GM21526 (cell line): Measurements from ENCODE around the gene KCNIP1.

ENCODE experiments used
- ATAC-seq: cut with Tn5 transposase; IDR thresholded peaks from one replicate; pipeline ENCODE4 v1.9.1; 2021; ENCODE audit warnings: moderate library complexity; ENCODE audit not compliant: unreplicated experiment, low FRiP score

KCNIP1 gene

GRCh38 chr5:170585273-170585948 is 81.6 kb downstream of the KCNIP1 start:
- no peak for ATAC-seq

DNA sequence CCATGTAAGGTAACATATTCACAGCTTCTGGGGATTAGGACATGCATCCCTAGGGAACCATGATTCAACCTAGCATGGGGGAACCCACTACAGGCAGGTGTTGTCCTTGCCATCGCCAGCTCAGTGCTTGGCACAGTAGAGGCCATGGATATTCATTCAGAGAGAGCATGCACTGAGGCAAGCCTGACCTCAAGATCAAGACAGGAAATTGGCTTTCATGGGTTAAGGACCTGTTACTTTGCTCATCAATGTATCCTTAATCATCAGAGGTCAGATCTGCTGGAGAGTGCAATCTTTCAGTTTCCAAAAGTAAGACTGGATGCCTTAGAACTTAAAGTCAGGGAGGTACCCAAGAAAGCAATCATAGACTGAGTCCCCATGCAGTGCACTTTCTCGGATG is 84.0 kb downstream of the KCNIP1 start:
- ATAC-seq: no peak

GRCh38 chr5:170589643-170590042 is 85.8 kb downstream of the KCNIP1 start:
- ATAC-seq: no peak

- no peak for ATAC-seq
These were observed 86.7 kb downstream of the KCNIP1 start for GRCh38 chr5:170590566-170590965.

GRCh38 chr5:170591054-170591453 is 87.2 kb downstream of the KCNIP1 start:
- no peak for ATAC-seq

DNA sequence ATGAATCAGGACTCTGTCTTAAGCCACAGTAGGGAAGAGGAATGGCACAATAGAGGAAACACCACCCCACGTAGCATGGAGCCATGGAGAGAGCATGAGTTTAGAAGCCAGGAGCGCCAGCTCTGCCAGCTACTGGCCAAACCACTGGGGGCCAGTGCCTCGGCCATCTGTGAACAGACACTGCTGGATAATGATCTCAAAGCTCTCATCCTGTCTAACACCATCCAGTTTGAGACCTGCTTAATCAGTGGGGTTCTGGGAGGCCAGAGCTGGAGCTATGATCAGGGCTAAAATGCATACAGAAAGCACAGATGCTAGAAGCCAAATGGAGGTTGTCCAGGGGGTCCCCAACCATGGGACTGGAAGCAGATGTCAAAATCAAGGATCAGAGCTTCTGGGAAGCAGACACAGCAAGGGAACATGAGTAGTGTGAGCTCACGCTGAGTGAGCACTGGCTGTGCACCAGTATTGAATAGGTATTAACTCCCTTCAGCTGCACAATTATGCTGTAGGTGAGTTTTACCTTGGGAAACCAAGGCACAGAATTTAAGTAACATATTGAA is 92.7 kb downstream of the KCNIP1 start:
- no peak for ATAC-seq

- no peak for ATAC-seq
These were observed 93.4 kb downstream of the KCNIP1 start for GRCh38 chr5:170597109-170597751.

GRCh38 chr5:170597872-170598271 is 94.1 kb downstream of the KCNIP1 start:
- no peak for ATAC-seq

DNA sequence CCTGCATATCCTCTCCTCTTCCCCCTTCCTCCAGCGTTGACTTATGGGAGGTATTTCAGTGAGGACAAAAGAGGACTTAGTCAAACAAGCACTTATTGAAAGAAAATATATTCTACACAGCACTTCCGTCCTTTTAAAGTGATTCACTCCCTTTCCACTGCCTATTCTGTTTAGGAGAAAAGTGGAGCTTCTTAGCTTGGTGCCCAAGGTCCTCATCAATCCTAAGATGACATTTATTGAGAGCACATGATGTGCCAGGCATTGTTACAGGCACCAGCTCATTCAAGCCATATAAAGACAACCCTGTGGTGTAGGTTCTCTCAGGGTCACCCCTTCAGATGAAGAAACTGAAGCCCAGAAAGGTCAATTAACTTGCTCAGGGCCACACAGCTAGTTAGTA is 95.9 kb downstream of the KCNIP1 start:
- ATAC-seq: no peak

DNA sequence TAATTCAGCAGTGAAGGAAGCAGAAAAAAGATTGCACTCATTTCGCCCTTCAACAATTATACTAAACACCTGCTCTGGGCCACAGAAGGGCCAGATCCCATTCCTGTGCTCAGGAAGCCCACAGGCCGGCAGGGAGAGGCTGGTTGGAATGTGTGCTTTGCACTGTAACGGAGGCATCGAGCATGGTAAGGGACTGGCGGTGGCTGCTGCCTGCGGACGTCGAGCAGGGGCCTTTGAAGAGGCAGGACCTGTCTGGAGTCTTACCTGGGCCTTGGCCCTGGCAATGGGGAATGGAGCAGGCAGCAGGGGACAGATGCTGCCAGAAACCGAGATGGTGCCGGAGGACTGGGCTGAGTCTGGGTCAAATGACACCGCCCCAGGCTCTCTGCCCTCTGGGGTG is 97.8 kb downstream of the KCNIP1 start:
- ATAC-seq: no peak

GRCh38 chr5:170603109-170603508 is 99.3 kb downstream of the KCNIP1 start:
- no peak for ATAC-seq

- ATAC-seq: peak; percentile 66
These were observed 100.1 kb downstream of the KCNIP1 start for GRCh38 chr5:170603578-170604565.

DNA sequence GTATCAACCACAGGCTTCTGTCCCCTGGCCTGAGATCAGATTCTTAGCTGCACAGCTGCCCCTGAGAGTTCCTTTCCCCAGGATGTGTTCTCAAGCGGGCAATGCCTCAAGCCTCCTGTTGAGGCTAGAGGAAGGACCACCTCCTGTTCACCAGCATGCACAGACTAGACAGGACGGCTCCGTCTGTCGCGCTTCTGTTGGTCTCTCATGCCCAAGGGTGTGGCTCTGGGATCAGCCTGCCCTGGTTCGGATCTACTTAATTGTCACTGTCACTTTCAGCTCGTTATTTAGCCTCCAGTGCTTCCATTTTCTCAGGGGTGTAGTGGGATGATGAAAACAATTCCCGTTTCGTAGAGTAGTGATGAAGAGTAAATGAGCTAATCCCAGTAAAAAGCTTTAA is 103.1 kb downstream of the KCNIP1 start:
- ATAC-seq: no peak

DNA sequence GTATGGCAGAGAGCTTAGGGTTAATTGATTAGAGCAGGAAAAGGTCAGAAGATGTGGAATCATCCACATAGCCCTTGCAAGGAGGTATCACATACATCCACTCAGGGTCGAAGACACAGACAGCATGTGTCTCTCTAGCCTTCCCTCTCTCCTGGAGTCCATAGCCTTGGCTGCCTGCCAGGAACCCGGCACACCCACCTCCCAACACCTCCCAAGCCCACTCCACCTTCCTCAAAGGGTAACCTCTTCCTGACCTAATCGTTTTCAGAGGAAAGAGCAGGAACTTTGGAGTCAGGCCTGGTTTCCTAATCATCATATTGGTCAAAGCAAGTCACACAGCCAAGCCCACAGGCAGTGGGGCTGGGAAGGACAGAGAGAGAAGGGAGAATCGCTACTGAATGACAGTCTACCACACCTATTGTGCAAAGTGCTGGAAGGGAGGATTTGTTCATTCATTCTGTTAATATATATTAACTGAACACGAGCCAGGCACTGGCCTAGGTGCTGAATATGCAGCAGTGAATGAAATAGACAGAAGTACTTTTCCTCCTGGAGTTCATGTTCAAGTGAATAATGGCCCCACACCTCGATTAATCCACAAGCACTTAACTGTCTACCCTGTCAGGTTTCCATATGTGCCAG is 107.8 kb downstream of the KCNIP1 start:
- no peak for ATAC-seq

DNA sequence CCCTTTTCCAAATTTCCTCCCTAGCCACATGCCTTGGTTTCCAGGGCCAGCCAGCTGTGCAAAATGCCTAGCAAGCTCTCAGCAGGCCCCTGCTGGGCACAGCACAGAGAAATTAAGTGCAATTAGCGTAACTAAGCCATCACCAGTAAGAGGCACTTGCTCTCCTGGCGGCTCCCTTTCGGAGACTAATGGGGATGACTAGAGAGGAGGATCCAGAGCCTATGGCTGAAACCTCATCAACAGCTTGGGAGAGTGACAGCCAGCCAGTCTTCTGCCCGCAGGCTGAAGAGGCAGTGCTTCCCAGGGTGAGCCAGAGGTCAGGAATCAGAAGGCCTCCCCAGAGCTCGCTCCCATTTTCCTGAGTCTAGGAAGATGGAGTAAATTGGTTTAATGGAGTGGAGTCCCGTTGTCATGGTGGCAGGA is 108.4 kb downstream of the KCNIP1 start:
- ATAC-seq: no peak

- no peak for ATAC-seq
These were observed 110.3 kb downstream of the KCNIP1 start for GRCh38 chr5:170614065-170614490.

GRCh38 chr5:170614720-170615119 is 110.9 kb downstream of the KCNIP1 start:
- ATAC-seq: no peak

DNA sequence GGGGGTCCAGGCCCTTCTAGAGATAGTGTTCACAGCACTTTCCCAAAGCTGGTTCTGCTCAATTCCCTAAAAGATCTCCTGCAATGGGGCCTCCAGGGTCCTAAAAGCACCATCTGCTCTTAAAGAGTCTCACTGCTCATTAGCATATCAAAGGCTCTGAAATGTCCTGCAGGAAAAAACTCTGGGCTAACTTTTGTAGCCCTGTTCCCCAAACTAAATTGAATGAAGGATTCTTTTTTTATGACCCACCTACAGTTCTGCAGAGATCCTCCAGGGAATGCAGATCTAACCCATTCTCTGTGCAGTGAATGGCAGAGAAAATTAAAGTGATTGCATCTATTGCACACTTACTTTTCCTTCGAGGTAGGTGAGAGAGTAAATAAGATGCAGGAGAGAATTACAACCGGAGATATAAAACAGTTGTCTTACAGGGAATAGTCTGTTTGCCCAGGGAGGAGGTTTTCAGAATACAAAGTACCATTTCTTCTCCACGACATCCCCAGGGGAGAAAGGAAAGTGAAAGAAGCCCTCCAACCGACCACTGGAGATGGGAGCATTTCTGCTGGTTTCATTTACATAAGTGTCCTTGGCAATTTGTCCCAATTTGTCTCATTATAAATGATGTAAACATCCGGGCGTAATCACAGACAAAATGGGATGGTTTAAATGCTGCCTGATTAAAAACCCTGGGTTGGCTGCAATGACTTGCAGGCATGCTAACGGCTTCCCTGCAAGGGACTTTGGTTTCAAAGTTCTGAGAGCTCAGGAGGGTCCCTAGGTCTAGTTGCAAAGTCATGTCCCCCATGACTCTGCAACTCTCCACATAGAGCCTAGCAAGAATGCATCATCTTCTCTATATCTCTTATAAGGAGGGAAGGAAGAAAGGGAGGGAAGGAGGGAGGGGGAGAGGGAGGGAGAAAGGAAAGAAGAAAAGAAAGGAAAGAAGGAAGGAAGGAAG is 114.0 kb downstream of the KCNIP1 start:
- no peak for ATAC-seq

GRCh38 chr5:170619869-170620268 is 116.0 kb downstream of the KCNIP1 start:
- no peak for ATAC-seq
